Erythroblast (primary cell): ENCODE data around the gene TMEM235.

ENCODE experiments used
- GATA1 ChIP-seq: IDR thresholded peaks from 2 replicates; pipeline ENCODE4 v1.6.1; 2011; ENCODE audit warnings: low read depth, mild to moderate bottlenecking, control low read depth, low read length, moderate library complexity
- POLR2A ChIP-seq: IDR thresholded peaks from 2 replicates; pipeline ENCODE4 v1.6.1; 2011; ENCODE audit warnings: mild to moderate bottlenecking, low read length

DNA sequence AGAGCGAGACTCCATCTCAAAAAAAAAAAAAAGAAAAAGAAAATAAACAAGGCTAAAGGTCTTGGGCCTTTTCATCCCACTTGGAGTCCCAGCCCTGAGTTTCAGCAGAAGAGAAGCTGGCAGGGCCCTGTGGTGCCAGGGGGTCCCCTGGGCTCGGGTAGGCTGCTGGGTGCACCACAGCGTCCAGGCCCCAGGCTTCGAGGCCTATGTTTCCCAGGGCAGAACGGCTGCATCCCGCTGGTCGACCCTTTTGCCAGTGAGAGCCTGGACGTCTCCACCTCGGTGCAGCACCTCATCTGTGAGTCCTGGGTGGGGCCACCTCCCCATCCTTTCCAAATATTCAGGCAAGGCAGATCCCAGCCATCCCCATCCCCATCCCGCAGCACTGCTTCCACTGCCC lies 2.2 kb downstream of the TMEM235 start:
- TF ChIP-seq POLR2A, result no peak
- TF ChIP-seq GATA1, result no peak
